CD8-positive, alpha-beta memory T cell (primary cell): ENCODE results near the gene SPIRE2. TPM values are rescaled to one million over a fixed set of nuclear protein-coding genes. Genes with fewer than 3 reads are reported as not detected.
"Not testable (repeated sequence)": the region's sequence is repeated elsewhere in the genome, so short reads cannot be mapped to it uniquely, and the experiment has no call there.

Experiments used
- CTCF ChIA-PET: fragments of 350-600 bp; sonication (Branson Sonifier 250); formaldehyde crosslinking; loops from one replicate; lab custom pipeline; 2021; ENCODE audit warnings: antibody characterized with exemption; lab: Charles Lee
- POLR2A ChIA-PET: fragments of 350-600 bp; sonication (Branson Sonifier 250); formaldehyde crosslinking; loops from one replicate; lab custom pipeline; 2021; ENCODE audit warnings: antibody characterized with exemption; lab: Charles Lee
- DNase-seq, 5 donors: peaks; one replicate each; pipeline versions ENCODE4 v3.0.0 to v3.0.0-alpha.2; 2020 to 2022; ENCODE audit warnings: mixed read lengths in 1 of 5
- H3K27ac ChIP-seq: one replicate; pipeline ENCODE4 v1.7.0; 2013; ENCODE audit warnings: low read depth, mild to moderate bottlenecking, low read length, moderate library complexity
- H3K27me3 ChIP-seq: 2 replicates; pipeline ENCODE4 v1.7.0; 2013; ENCODE audit warnings: low read length, mild to moderate bottlenecking; ENCODE audit not compliant: insufficient read depth, poor library complexity, severe bottlenecking
- H3K36me3 ChIP-seq: 2 replicates; pipeline ENCODE4 v1.7.0; 2013; ENCODE audit warnings: mild to moderate bottlenecking, low read length, moderate library complexity; ENCODE audit not compliant: insufficient read depth
- H3K4me1 ChIP-seq: 2 replicates; pipeline ENCODE4 v1.7.0; 2013; ENCODE audit warnings: mild to moderate bottlenecking, low read length, moderate library complexity; ENCODE audit not compliant: insufficient read depth
- H3K4me3 ChIP-seq: 2 replicates; pipeline ENCODE4 v1.7.0; 2013; ENCODE audit warnings: mild to moderate bottlenecking, low read length
- H3K9me3 ChIP-seq: 2 replicates; pipeline ENCODE4 v1.7.0; 2013; ENCODE audit warnings: mild to moderate bottlenecking, low read length
- H3K27ac Mint-ChIP-seq, 8 donors: one replicate each; pipeline ENCODE4 v1.8.0; 2020 to 2021; ENCODE audit warnings: mixed read lengths in 8 of 8, mild to moderate bottlenecking in 6 of 8, inconsistent platforms in 3 of 8, moderate library complexity in 3 of 8
- H3K27me3 Mint-ChIP-seq, 2 donors: one replicate each; pipeline ENCODE4 v1.8.0; 2020 to 2021; ENCODE audit warnings: mixed read lengths in 2 of 2, mild to moderate bottlenecking in 1 of 2, moderate library complexity in 1 of 2
- H3K36me3 Mint-ChIP-seq, 3 donors: one replicate each; pipeline ENCODE4 v1.8.0; 2020 to 2021; ENCODE audit warnings: mixed read lengths in 3 of 3, inconsistent platforms in 1 of 3, mild to moderate bottlenecking in 1 of 3
- H3K4me1 Mint-ChIP-seq, 3 donors: one replicate each; pipeline ENCODE4 v1.8.0; 2020 to 2021; ENCODE audit warnings: mixed read lengths in 3 of 3, inconsistent platforms in 1 of 3, mild to moderate bottlenecking in 1 of 3
- H3K4me3 Mint-ChIP-seq, 7 donors: one replicate each; pipeline ENCODE4 v1.8.0; 2020 to 2021; ENCODE audit warnings: mixed read lengths in 7 of 7, mild to moderate bottlenecking in 6 of 7, moderate library complexity in 4 of 7, inconsistent platforms in 2 of 7
- H3K9me3 Mint-ChIP-seq, 5 donors: one replicate each; pipeline ENCODE4 v1.8.0; 2020 to 2022; ENCODE audit warnings: mixed read lengths in 5 of 5, mild to moderate bottlenecking in 3 of 5, moderate library complexity in 2 of 5, inconsistent platforms in 1 of 5
- polyA plus RNA-seq: library from polyadenylated mRNA; unstranded; fragments of 300-500 nt; fragmentation: Illumina TruSeq; gene quantifications from one replicate; pipeline ENCODE4 v1.2.3, GENCODE V29; 2021
- total RNA-seq, 2 experiments: library from RNA; stranded (reverse); gene quantifications; one replicate each; pipeline ENCODE4 v1.2.3, GENCODE V29; 2021

SPIRE2 gene
- total and polyA plus RNA-seq, 3 experiments from 2014 or later = 0.18 to 1.4 (median 0.37) TPM

DNA sequence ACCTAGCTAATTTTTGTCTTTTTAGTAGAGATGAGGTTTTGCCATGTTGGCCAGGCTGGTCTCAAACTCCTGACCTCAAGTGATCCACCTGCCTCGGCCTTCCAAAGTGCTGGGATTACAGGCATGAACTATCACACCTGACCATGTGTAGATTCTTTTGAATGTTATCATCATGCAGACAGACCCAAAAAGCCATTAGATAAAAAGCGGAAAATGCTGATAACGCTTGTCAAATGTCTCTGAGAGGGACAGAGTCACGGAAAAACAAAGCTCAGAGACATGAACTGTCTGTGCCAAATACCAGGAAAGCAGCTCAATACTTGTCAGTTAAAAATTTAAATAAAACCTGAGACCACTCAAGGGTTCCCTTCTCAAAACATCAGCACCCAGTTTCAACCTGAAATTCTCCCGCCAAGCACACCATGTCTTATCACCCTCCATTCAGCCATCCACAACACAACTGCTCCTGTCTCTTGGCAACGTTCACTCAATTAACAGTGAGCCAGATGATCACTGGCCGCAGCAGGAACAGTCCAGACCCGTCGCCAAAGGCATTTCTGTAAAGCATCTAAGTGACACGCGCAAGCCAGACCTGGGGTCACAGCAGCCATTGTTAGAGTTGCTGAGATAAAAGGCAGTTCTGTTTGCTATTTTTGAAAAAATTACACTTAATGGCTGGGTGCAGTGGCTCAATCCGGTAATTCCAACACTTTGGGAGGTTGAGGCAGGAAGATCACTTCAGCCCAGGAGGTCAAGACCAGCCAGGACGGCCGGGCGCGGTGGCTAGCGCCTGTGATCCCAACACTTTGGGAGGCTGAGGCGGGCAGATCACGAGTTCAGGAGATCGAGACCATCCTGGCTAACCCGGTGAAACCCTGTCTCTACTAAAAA lies 41.6 kb upstream of the SPIRE2 start:
- DNase-seq = no peak
- H3K27ac Mint-ChIP-seq = peak overlapping the region in 4 of 8 donors; percentile 27 to 99 (median 63)
- H3K36me3 Mint-ChIP-seq = no peaks in the 10 kb centered on the region
- CTCF ChIA-PET = interaction anchor here (0.7 to 17.1 kb wide), 5 partner anchors 10 to 84 kb away, joined by 3 to 323 read pairs (median 4); partner anchors contain the start of gene SPATA2L
- no peak overlapping the region for H3K4me3 ChIP-seq
- POLR2A ChIA-PET = interaction anchor here (0.7 to 2.9 kb wide), 4 partner anchors 30 to 391 kb away, joined by 3 to 19 read pairs (median 4); partner anchors contain the start of gene FANCA
- no peak overlapping the region for H3K27ac ChIP-seq
- H3K36me3 ChIP-seq = no peaks in the 10 kb centered on the region
- H3K4me3 Mint-ChIP-seq = peak overlapping the region in 3 of 7 donors; percentile 43 to 69 (median 58)
- peaks cover 41% of the 10 kb centered on the region for H3K4me1 ChIP-seq
- H3K9me3 Mint-ChIP-seq = peaks cover 0 to 4% (median 0%) of the 10 kb centered on the region in 5 donors
- H3K27me3 ChIP-seq = no peaks in the 10 kb centered on the region
- H3K9me3 ChIP-seq = no peaks in the 10 kb centered on the region
- H3K27me3 Mint-ChIP-seq = peaks cover 0 to 5% of the 10 kb centered on the region in 2 donors
- H3K4me1 Mint-ChIP-seq = peaks cover 30 to 40% (median 35%) of the 10 kb centered on the region in 3 donors

- H3K4me3 ChIP-seq = no peak overlapping the region
- no peak overlapping the region for H3K27ac ChIP-seq
- peaks cover 0 to 4% (median 0%) of the 10 kb centered on the region in 5 donors for H3K9me3 Mint-ChIP-seq
- CTCF ChIA-PET = interaction anchor here (17.1 kb wide), 1 partner anchor 84 kb away, joined by 323 read pairs; the partner anchor contains the start of gene SPATA2L
- no peaks in the 10 kb centered on the region for H3K36me3 ChIP-seq
- H3K27me3 ChIP-seq = no peaks in the 10 kb centered on the region
- H3K4me1 ChIP-seq = peaks cover 41% of the 10 kb centered on the region
- POLR2A ChIA-PET = no interaction called here
- H3K27ac Mint-ChIP-seq = no peak overlapping the region
- H3K4me1 Mint-ChIP-seq = peaks cover 34 to 40% (median 38%) of the 10 kb centered on the region in 3 donors
- no peaks in the 10 kb centered on the region for H3K36me3 Mint-ChIP-seq
- DNase-seq = no peak
- H3K4me3 Mint-ChIP-seq = no peak overlapping the region
- no peaks in the 10 kb centered on the region for H3K9me3 ChIP-seq
- H3K27me3 Mint-ChIP-seq = peaks cover 0 to 5% of the 10 kb centered on the region in 2 donors
Observed at GRCh38 chr16:89787365-89787805, 40.9 kb upstream of the SPIRE2 start.

DNA sequence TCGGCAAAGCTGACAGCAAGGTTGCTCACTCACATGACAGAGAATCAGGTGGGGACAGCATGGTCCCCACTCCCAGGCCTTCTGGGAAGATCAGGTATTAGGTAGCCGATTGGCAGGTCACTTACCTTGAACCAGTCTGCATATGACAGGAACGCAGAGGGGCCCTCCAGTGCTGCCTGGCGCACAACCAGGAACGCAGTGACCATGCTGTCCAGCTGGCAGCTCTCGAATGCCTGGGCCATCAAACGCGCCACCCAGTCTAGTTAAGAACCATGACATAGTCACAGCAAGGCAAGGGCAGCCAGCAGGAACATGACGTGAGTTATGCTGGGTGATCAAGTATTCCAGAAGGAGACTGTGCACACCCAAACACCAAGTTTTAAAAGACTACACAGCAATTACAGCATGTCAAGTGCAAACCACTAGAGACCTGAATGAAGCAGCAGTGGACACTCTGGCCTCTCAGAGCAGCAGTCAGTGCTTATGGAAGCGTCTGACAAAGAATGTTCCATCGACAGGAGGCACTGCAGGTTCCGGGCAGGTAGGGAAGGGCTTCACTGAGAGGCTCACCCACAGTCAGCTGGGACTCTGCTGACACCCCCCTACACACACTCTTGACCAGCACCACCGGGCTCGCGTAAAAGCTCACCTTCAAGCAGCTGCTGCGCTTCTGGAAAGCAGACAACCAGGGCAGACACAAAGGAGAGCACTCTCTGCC lies 36.8 kb upstream of the SPIRE2 start:
- H3K27ac Mint-ChIP-seq = peak overlapping the region in 3 of 8 donors; percentile 7 to 70 (median 61)
- peaks cover 15 to 18% (median 17%) of the 10 kb centered on the region in 3 donors for H3K4me1 Mint-ChIP-seq
- POLR2A ChIA-PET = interaction anchor here (0.7 kb wide), 2 partner anchors 9 to 30 kb away, joined by 3 to 4 read pairs; no protein-coding TSS in a partner anchor

DNA sequence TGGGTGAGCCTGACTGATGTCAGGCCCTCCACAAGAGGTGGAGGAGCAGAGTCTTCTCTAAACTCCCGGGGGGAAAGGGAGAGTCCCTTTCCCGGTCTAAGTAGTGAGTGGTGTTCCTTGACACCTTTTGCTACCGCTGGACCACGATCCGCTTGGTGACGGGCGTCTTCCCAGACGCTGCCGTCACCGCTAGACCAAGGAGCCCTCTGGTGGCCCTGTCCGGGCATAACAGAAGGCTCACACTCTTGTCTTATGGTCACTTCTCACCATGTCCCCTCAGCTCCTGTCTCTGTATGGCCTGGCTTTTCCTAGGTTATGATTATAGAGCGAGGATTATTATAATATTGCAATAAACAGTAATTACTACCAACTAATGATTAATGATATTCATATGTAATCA lies 35.2 kb upstream of the SPIRE2 start:
- CTCF ChIA-PET = interaction anchor here (0.8 to 17.1 kb wide), 8 partner anchors 10 to 115 kb away, joined by 3 to 323 read pairs (median 6); partner anchors contain the start of gene SPATA2L
- POLR2A ChIA-PET = not testable (repeated sequence)

More for the DNA sequence above, 36.8 kb upstream of the SPIRE2 start:
- H3K4me3 ChIP-seq = no peak overlapping the region
- Mint-ChIP-seq H3K36me3 (no peaks in the 10 kb centered on the region), H3K9me3 (no peaks in the 10 kb centered on the region), H3K4me3 (no peak overlapping the region), H3K27me3 (no peaks in the 10 kb centered on the region)
- H3K4me1 ChIP-seq = peaks cover 6% of the 10 kb centered on the region
- DNase-seq = no peak
- no peaks in the 10 kb centered on the region for H3K9me3 ChIP-seq
- H3K36me3 ChIP-seq = no peaks in the 10 kb centered on the region
- no peaks in the 10 kb centered on the region for H3K27me3 ChIP-seq
- no peak overlapping the region for H3K27ac ChIP-seq
- CTCF ChIA-PET = interaction anchor here (0.5 to 17.1 kb wide), 4 partner anchors 10 to 88 kb away, joined by 3 to 323 read pairs (median 12); partner anchors contain the start of gene SPATA2L

DNA sequence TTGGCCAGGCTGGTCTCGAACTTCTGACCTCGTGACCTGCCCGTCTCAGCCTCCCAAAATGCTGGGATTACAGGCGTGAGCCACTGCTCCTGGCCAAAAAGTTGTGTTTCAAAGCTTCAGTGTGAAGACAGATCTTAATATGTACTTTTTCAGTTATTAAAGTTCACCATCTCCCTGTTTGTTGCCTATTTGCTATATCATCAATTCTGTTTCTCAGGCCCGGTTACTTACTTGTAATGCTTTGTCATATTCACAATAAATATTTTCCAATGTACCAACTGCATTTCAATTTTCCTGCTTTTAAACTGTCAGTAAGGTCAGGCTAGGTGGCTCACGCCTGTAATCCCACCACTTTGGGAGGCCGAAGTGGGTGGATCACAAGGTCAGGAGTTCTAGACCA lies 34.3 kb upstream of the SPIRE2 start:
- DNase-seq = no peak
- H3K27ac Mint-ChIP-seq = no peak overlapping the region
- H3K4me3 Mint-ChIP-seq = no peak overlapping the region
- H3K36me3 ChIP-seq = no peaks in the 10 kb centered on the region
- no peaks in the 10 kb centered on the region for H3K9me3 ChIP-seq
- H3K27ac ChIP-seq = no peak overlapping the region
- H3K9me3 Mint-ChIP-seq = no peaks in the 10 kb centered on the region
- H3K4me3 ChIP-seq = no peak overlapping the region
- CTCF ChIA-PET = interaction anchor here (0.8 to 17.1 kb wide), 9 partner anchors 11 to 115 kb away, joined by 3 to 323 read pairs (median 5); partner anchors contain the start of gene SPATA2L
- H3K36me3 Mint-ChIP-seq = no peaks in the 10 kb centered on the region
- POLR2A ChIA-PET = no interaction called here
- no peaks in the 10 kb centered on the region for H3K27me3 Mint-ChIP-seq
- H3K27me3 ChIP-seq = no peaks in the 10 kb centered on the region
- H3K4me1 ChIP-seq = no peaks in the 10 kb centered on the region
- peaks cover 10 to 13% (median 13%) of the 10 kb centered on the region in 3 donors for H3K4me1 Mint-ChIP-seq

More for the DNA sequence above, 35.2 kb upstream of the SPIRE2 start:
- not testable (repeated sequence) for H3K27me3 ChIP-seq, H3K27me3 Mint-ChIP-seq, H3K27ac ChIP-seq, H3K9me3 Mint-ChIP-seq, H3K4me1 ChIP-seq, H3K4me3 ChIP-seq, H3K36me3 ChIP-seq, H3K36me3 Mint-ChIP-seq, H3K9me3 ChIP-seq
- H3K4me3 Mint-ChIP-seq = peak overlapping the region in 1 of 7 donors; percentile 23
- peak; percentile 24 to 75 (median 58) for DNase-seq
- peak overlapping the region in 5 of 8 donors; percentile 18 to 84 (median 73) for H3K27ac Mint-ChIP-seq
- peaks cover 10 to 13% (median 13%) of the 10 kb centered on the region in 3 donors for H3K4me1 Mint-ChIP-seq

DNA sequence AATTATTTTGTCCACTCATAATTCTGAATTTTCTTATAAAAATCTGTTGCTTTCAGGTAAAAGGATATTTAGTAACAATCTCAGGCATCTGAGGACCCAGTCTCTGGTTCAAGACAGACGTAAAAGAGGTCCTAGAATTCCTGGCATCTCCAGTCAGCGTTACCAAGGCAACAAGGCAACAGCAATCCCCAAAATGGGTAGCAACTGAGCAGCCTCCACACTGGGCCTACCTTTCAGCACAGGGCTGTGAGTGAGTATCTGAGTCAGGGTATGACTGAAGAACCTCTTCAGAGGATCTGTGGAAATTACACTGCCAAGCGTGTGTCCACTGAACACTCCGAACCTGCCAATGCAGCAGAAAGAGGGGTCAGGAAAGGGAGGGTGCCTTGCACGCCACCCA lies 32.6 kb upstream of the SPIRE2 start:
- H3K27me3 Mint-ChIP-seq = no peaks in the 10 kb centered on the region
- Histone ChIP-seq H3K4me1 (no peaks in the 10 kb centered on the region), H3K27me3 (no peaks in the 10 kb centered on the region), H3K27ac (no peak overlapping the region), H3K4me3 (no peak overlapping the region), H3K9me3 (no peaks in the 10 kb centered on the region), H3K36me3 (no peaks in the 10 kb centered on the region)
- H3K36me3 Mint-ChIP-seq = no peaks in the 10 kb centered on the region
- POLR2A ChIA-PET = no interaction called here
- CTCF ChIA-PET = interaction anchor here (1.3 to 17.1 kb wide), 2 partner anchors 8 to 93 kb away, joined by 3 to 323 read pairs; partner anchors contain the start of gene SPATA2L
- no peaks in the 10 kb centered on the region for H3K9me3 Mint-ChIP-seq
- no peak overlapping the region for H3K4me3 Mint-ChIP-seq
- DNase-seq = no peak
- H3K27ac Mint-ChIP-seq = no peak overlapping the region
- H3K4me1 Mint-ChIP-seq = peaks cover 10 to 13% (median 13%) of the 10 kb centered on the region in 3 donors

- H3K4me3 ChIP-seq = no peak overlapping the region
- Mint-ChIP-seq H3K9me3 (no peaks in the 10 kb centered on the region), H3K36me3 (no peaks in the 10 kb centered on the region), H3K4me1 (peaks cover 10 to 13% (median 13%) of the 10 kb centered on the region in 3 donors), H3K27ac (peak overlapping the region in 1 of 8 donors; percentile 13), H3K4me3 (no peak overlapping the region), H3K27me3 (no peaks in the 10 kb centered on the region)
- H3K36me3 ChIP-seq = no peaks in the 10 kb centered on the region
- H3K27ac ChIP-seq = no peak overlapping the region
- no peaks in the 10 kb centered on the region for H3K4me1 ChIP-seq
- no peaks in the 10 kb centered on the region for H3K27me3 ChIP-seq
- no peaks in the 10 kb centered on the region for H3K9me3 ChIP-seq
- CTCF ChIA-PET = no interaction called here
- DNase-seq = no peak
- POLR2A ChIA-PET = no interaction called here
Observed at GRCh38 chr16:89796104-89796503, 32.2 kb upstream of the SPIRE2 start.
